GM18498 (cell line): ENCODE measurements around the gene IPCEF1.

ENCODE experiments used
- ATAC-seq: cut with Tn5 transposase; IDR thresholded peaks from one replicate; pipeline ENCODE4 v1.9.1; 2021; ENCODE audit warnings: mild to moderate bottlenecking, moderate library complexity; ENCODE audit not compliant: unreplicated experiment

Gene IPCEF1

DNA sequence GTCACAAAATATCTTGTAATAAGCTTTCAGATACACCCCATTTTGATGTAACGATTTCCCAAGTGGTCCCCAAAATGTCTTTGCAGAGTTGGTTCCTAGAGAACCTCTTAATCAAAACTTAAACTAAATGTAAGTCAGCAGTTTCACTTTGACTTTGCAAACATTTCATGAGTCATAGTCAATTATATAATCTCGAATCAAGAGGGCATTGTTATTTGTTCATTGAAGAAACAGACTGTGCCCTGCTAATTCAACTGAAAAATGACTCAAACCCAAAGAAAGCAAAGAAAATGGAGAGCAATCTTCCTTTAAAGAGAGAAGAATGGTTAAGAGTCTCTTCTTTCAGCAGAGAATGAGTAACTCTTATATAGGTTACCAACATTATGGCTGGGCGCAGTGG, 58.3 kb downstream of the IPCEF1 start:
- peak; percentile 41 for ATAC-seq

- ATAC-seq, result no peak
Observed at GRCh38 chr6:154297721-154298120, 58.9 kb downstream of the IPCEF1 start.

- no peak for ATAC-seq
Observed at GRCh38 chr6:154297210-154297609, 59.4 kb downstream of the IPCEF1 start.

DNA sequence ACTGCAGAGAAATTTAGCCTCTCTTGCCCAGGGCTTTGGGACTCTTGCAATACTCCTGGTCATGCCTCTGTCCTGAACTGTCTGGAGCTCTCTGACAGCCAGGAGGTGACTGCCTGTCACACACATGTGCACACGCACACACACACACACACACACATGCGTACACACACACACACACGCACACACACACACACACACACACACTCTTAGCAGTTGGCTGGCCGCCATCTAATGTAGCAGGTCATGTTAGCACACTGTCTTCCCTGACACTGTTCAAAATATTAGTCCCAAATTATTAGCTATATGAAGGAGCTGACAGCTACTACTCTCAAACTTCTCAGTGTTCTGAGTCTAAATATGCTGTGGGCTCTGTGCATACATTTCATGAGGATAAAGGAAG, 60.9 kb downstream of the IPCEF1 start:
- no peak for ATAC-seq

GRCh38 chr6:154292855-154293519, 63.6 kb downstream of the IPCEF1 start:
- ATAC-seq, result no peak

DNA sequence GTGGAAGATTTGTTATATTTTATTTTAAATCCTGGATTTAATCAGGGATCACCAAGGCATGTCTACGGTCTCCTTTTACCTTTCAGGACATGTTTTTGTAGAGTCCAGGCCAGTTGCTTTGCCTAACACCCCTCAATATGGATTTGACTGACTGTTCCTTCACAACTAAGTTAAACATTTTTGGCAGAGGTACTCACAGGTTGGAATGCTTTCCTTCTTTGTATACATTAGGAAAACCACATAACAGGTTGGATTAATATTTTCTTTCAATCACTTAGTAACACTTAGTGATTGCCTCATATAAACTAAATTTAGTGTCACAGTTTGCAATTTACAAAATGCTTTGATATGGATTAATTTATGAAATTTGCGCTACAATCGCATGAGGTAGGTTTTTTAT, 64.5 kb downstream of the IPCEF1 start:
- ATAC-seq, result no peak

DNA sequence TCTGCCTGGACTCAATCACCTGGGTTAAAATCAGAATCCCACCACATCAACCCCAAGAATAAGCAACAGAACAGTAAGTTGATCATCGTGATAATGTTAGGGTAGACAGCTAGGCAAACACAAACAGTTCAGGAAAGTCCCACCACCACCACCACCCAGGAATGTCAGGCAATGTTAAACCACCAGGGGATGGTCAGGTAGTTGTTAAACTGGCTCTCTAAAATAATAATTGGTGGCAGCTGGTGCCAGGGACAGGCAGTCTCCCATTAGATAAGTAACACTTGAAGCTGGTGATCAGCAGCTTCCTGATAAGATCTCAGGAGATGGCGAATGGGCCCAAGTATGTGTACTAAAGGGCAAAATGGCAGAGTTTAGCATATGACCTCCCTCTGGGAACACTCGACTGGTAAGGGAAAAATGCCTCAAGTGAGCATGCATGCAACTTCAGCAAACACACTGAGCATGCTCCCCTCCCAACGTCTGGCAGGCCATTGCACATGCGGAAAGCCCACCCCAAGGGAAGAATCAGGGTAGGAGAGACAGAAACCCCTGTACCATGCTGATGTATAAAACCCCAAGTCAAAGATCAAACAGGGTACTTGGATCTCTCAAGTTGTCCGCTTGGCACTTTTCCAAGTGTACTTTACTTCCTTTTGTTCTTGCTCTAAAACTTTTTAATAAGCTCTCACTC, 66.6 kb downstream of the IPCEF1 start:
- no peak for ATAC-seq

DNA sequence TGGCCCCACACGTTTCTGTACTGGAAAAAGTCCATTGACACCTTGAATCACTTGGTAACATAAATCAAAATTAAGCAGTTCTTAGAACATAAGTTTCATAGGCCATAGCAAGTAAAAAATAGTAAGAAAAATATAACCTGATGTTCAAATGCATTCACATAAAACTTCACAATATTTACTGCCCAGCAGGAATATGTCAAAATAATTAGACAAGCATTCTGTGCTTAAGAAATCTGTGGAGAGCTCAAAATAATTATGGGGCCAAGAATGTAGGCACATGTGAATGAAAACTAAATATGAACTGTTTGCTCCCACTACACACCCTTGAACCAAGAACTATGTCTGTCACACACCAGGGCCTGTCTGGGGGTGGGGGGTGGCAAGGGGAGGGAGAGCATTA, 70.8 kb downstream of the IPCEF1 start:
- no peak for ATAC-seq

- no peak for ATAC-seq
Observed at GRCh38 chr6:154284313-154284853, 72.2 kb downstream of the IPCEF1 start.

GRCh38 chr6:154280521-154280920, 76.1 kb downstream of the IPCEF1 start:
- ATAC-seq, result no peak

DNA sequence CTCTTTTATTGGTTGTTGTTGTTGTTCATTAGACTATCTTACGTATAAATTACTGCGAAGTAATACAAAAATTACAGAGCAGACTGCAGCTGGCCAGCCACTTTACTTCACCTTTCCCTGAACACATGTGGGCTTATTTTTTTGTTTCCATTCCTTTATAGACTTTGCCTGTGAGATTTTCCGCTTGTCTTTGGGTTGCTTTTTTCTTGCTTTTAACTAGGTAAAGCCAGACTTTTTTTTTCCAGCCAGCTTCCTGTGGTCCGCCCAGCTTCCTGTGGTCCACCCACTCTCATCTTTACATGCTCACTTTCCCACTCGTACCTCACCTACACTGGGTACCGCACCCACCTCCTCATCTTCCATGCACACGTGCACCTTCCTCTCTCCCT, 79.0 kb downstream of the IPCEF1 start:
- ATAC-seq, result peak; percentile 32

DNA sequence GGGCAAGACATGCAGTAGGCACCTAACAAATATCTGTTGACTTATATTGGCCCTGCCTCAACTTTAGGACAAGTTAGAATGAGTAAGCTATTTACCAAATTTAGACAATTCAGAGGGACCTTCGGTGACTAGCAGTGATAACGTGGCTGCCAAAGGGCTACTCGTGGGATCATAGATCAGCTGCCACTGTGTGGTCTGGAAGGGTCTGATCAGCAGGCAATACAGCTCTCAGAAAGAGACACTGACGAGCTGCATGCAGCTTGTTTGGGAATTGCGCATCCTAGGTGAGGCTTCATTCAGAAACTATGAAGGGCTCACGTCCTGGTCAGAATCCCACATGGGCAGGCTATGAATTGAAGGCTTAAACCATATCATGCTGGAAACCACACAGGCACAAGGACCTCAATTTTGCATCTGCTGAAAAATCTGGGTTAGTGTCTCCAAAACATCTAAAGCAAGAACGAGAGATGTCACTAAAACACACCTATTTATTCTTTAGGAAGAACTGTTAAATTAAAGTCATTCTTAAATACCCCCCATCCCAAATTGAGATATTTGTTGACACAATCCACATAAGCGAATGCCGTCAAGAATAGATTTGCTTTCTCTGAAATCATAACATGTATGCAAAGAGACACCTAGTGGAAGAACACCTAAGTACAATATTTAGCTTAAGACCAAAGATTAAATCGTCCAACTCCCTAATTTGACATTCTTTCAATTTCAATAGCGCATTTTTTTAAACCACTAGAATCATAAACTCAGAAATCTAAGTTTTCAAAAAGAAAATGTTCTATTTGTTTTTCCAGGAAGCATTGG, 79.6 kb downstream of the IPCEF1 start:
- peak; percentile 80 for ATAC-seq

DNA sequence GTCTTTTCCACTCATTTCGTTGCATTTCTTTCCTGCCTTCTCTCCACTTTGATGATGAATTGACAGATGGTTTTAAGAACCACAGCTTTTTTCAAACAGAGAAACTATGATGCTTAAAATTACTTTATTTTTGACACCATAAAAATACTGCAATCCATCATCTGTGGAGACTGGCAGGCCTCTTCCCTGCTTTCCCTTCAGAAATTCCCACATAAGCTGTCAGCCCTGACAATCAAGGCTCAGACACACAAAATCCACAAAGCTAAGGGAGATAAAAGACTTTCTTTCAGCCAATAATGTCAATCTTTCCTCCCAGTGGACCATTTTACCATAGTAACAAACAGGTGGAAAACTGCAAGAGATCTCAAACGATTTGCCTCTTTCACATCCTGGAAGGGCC, 82.4 kb downstream of the IPCEF1 start:
- ATAC-seq, result no peak

- ATAC-seq, result no peak
Observed at GRCh38 chr6:154268486-154268885, 88.1 kb downstream of the IPCEF1 start.

GRCh38 chr6:154267508-154268106, 89.0 kb downstream of the IPCEF1 start:
- ATAC-seq, result peak; percentile 71

GRCh38 chr6:154266560-154267099, 90.0 kb downstream of the IPCEF1 start:
- ATAC-seq, result peak; percentile 39

DNA sequence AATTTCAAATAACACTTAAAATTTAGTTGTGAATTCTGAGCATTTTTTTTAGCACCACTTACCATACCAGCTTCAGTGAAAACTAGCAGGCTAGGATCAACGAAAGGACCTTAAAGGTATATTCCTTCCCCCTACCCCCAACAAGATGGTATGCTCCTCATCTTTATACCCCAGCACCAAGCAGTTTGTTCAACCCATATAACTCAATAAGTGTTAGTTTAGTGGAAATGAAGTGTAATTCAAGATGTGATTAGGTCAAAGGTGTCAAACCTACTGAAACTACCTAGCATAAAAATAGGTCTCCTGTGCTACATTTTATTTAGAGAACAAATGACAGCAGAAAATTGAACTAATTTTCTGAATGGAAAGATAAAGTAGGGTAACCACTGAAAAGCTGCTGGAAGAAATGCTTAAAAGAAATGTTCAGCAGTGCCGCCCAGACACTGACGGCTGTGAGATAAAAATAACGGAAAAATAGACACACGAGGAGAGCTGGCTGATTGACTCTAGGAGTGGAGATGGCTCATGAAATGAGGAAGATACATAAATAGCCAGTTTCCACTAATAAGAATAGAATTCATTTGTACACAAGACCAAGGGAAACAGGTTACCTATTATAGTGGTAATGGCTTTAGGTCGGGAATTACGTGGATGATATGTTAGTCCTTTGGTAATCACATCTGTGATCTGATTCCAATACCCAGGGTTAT, 94.8 kb downstream of the IPCEF1 start:
- ATAC-seq, result peak; percentile 26

DNA sequence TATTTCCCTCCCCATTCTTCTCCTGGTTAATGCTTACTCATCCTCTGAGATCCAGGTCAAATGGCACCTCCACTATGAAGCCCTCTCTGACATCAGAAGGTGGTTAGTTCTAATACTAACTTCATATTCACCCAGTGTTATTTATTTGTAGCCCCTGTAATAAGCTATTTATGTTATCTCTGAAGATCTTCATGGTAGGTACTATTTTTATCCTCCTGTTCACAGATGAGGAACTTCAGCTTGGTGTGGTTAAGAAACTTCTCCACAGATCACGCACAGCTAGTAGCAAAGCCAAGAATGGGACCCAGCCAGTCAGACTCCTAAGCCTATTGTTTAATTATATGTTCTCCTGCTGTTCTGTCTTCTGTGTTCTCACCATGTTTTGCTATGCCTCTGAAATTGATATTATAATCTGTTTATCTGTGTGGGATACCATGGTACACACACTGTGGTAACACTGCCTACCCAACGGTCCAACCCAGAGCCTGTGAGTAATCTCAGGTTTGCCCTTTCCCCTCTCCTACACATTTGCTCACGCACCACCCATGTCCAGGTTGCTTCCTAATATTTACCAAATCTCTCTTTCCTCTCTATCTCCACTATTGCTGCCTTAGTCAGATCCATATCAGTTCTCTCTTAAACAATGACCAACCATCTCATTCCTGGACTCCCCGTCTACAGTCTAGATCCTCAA, 98.4 kb downstream of the IPCEF1 start:
- ATAC-seq, result peak; percentile 73

DNA sequence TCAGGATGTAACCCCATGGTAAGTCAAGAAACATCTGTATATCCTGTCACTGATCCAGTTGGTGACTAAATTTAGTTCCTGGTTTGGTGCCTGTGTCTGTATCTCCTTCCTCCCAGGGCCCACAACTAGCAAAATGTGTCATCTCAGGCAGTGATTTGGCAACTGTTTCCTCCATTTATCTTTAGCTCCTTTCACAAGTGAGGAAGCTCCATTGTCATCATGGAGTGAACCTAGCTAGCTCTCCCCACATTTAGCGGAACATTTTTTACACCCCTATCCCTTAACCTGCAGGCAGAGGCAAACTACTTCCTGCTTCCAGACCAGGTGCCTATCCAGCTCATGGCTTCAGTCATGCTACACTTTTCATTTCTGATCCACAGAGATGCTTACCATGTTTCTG, 99.5 kb downstream of the IPCEF1 start:
- no peak for ATAC-seq

DNA sequence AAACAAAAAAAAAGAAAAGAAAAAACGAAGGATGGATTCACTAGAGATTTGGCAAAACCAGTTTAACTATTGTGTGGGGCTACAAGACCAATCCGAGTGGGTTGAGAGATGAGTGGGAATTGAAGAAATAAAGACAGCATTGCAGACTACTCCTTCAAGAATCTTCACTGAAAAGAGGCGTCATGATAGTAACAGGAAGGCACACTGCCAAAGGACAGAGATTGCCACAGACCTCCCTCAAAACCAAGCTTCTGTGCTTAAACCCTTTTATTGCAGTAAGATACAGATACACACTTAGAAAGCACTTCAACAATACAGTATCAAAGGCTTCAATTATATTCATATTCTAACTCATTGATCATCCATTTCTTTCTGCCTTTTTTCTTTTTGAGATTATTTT, 103.9 kb downstream of the IPCEF1 start:
- ATAC-seq, result no peak
